ENCODE data around the gene DPEP2. TPM values are rescaled to one million over a fixed set of nuclear protein-coding genes. Genes with fewer than 3 reads are reported as not detected.
A peak's percentile ranks its signal among the peaks of the same experiment; 100 is the strongest.

The DPEP2 gene
- total and polyA plus RNA-seq, 2 of the 13 experiments (the other 11 are each of a cell fraction or from before 2014, with no cell fraction given), result 0.18 TPM; not detected in 1

- 0 out of 2 replicates have a peak, but pooled peaks have one; percentile 12 for TF ChIP-seq ZNF275 (CRISPR knock-in tag; IDR thresholded peaks at IDR 0.05; ENCODE audit: borderline replicate concordance)
- TF ChIP-seq U2AF2 (IDR thresholded peaks at IDR 0.05; ENCODE audit: low read depth, low read length), result no peak
- peak; percentile 37; the same call in 1 of the 2 replicates for TF ChIP-seq TIGD3 (CRISPR knock-in tag; IDR thresholded peaks at IDR 0.05; ENCODE audit: borderline replicate concordance)
- 0 out of 2 replicates have a peak, but pooled peaks have one; percentile 28 for TF ChIP-seq CREBL2 (CRISPR knock-in tag; IDR thresholded peaks at IDR 0.05; ENCODE audit: borderline replicate concordance)
- no peak for TF ChIP-seq ETS1 (CRISPR knock-in tag; IDR thresholded peaks at IDR 0.05)
- peak; percentile 33 for TF ChIP-seq MED8 (CRISPR knock-in tag; IDR thresholded peaks at IDR 0.05; ENCODE audit: insufficient replicate concordance)
- TF ChIP-seq ZNF317 (CRISPR knock-in tag; IDR thresholded peaks at IDR 0.05), result peak; percentile 63
- no peak for TF ChIP-seq SOX5 (CRISPR knock-in tag; IDR thresholded peaks at IDR 0.05; ENCODE audit: borderline replicate concordance)
- TF ChIP-seq ZNF747 (CRISPR knock-in tag; IDR thresholded peaks at IDR 0.05; ENCODE audit: borderline replicate concordance), result no peak
- TF ChIP-seq CEBPZ (IDR thresholded peaks at IDR 0.05; ENCODE audit: low read length), result no peak
- no peak for TF ChIP-seq KAT2B (IDR thresholded peaks at IDR 0.05; ENCODE audit: borderline replicate concordance, low read depth, low read length)
- TF ChIP-seq ZBTB4 (CRISPR knock-in tag; IDR thresholded peaks at IDR 0.05; ENCODE audit: borderline replicate concordance), result no peak
These were observed 31.9 kb downstream of the DPEP2 start (continued) for GRCh38 chr16:67967183-67967957.

All from HepG2 (cell line).